ENCODE results near the gene KIAA1755. TPM values are rescaled to one million over a fixed set of nuclear protein-coding genes. Genes with fewer than 3 reads are reported as not detected.
"Not testable (repeated sequence)": the region's sequence is repeated elsewhere in the genome, so short reads cannot be mapped to it uniquely, and the experiment has no call there.

The KIAA1755 gene
- total RNA-seq, 2 experiments from 2014 or later: not detected

DNA sequence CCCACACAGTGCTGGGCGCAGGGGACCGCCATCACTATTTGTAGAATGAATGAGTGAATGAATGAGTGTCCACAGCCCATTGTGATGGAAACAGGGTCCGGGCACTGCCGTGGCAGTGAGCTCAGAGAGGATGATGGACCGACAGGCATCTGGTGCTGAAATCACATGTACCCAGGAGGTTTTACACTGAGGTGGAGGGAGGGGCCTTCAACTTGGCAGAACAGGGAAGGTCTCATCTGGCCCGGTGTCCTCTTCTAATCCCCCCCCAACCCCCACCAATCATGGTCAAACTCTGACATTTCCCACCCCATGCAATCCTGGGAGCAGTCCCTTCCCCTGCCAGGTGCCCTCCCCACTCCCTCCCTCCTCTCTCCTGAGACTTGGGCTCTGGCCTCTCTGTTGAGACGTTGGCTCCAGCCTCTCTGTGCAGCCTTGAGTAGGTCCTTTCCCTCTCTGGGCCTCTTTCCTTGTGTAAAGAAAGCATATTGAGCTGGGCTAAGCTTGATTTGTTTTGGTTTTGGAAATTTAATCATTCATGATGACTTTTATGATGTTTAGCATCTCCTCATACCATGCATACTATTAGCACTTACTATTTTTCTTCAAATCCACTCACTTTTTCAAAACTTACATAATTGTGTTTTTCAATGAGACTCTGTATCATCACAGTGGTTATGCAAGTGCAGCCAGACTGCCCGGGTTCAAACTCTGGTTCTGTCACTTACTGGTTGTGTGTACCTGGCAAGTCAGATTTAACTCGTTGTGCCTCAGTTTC lies 10.8 kb downstream of the KIAA1755 start:
- ChIA-PET CTCF (no interaction called here), POLR2A (no interaction called here)
- Mint-ChIP-seq H3K27ac (no peak overlapping the region), H3K4me1 (no peaks in the 10 kb centered on the region), H3K27me3 (no peaks in the 10 kb centered on the region), H3K9me3 (peaks cover 6% of the 10 kb centered on the region), H3K36me3 (ENCODE audit: low read depth) (no peaks in the 10 kb centered on the region), H3K4me3 (no peak overlapping the region)
- no peak for DNase-seq

DNA sequence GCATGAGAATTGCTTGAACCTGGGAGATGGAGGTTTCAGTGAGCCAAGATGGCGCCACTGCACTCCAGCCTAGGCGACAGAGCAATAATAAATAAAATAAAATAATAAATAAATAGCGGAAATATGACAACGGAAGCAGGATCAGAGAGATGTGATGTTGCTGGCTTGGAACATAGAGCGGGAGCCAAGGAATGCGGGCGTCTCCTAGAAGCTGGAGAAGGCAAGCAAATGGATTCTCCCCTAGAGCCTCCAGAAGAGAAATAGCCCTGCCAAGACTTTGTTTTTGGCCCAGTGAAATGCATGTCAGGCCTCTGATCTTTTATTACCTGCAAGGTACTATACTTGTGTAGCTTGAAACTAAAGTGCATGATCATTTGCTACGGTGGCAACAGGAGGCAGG lies 12.4 kb downstream of the KIAA1755 start:
- Mint-ChIP-seq H3K36me3 (ENCODE audit: low read depth) (peaks cover 3% of the 10 kb centered on the region), H3K27me3 (no peaks in the 10 kb centered on the region), H3K27ac (no peak overlapping the region), H3K4me1 (no peaks in the 10 kb centered on the region), H3K4me3 (no peak overlapping the region), H3K9me3 (peaks cover 16% of the 10 kb centered on the region)
- POLR2A ChIA-PET: no interaction called here
- DNase-seq: no peak
- CTCF ChIA-PET: no interaction called here

DNA sequence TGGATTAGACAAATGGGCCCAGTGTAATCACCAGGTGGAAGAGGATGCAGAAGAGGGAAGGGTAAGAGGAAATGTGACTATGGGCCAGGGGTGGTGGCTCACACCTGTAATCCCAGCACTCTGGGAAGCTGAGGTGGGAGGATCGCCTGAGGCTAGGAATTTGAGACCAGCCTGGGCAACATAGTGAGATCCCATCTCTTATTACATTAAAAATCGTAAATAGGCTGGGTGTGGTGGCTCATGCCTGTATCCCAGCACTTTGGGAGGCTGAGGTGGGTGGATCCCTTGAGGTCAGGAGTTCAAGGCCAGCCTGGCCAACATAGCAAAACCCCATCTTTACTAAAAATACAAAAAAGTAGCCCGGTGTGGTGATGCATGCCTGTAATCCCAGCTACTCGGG lies 12.8 kb downstream of the KIAA1755 start:
- DNase-seq; H3K4me3 Mint-ChIP-seq; H3K27ac Mint-ChIP-seq; H3K36me3 Mint-ChIP-seq (ENCODE audit: low read depth); H3K27me3 Mint-ChIP-seq; H3K4me1 Mint-ChIP-seq; POLR2A ChIA-PET; CTCF ChIA-PET: not testable (repeated sequence)
- H3K9me3 Mint-ChIP-seq: peaks cover 19% of the 10 kb centered on the region

DNA sequence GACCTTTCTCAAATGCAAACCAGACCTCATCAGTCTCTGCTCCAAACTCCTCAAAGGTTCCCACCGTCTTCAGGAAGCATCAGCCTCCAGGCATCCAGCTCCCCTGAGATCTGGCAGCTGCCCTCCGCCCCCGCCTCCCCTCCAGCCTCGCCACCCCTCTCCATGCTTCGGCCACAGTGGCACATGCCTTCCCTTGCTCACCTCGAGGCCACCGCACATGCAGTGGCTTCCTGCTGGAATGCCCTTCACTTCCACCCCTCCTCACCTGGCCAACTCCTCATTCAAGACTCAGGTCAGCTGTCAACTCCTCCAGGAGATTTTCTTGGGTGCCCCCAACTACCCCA lies 13.4 kb downstream of the KIAA1755 start:
- ChIA-PET CTCF (no interaction called here), POLR2A (no interaction called here)
- Mint-ChIP-seq H3K27ac (no peak overlapping the region), H3K4me3 (no peak overlapping the region), H3K4me1 (no peaks in the 10 kb centered on the region), H3K36me3 (ENCODE audit: low read depth) (peaks cover 7% of the 10 kb centered on the region), H3K27me3 (no peaks in the 10 kb centered on the region), H3K9me3 (peaks cover 24% of the 10 kb centered on the region)
- no peak for DNase-seq

DNA sequence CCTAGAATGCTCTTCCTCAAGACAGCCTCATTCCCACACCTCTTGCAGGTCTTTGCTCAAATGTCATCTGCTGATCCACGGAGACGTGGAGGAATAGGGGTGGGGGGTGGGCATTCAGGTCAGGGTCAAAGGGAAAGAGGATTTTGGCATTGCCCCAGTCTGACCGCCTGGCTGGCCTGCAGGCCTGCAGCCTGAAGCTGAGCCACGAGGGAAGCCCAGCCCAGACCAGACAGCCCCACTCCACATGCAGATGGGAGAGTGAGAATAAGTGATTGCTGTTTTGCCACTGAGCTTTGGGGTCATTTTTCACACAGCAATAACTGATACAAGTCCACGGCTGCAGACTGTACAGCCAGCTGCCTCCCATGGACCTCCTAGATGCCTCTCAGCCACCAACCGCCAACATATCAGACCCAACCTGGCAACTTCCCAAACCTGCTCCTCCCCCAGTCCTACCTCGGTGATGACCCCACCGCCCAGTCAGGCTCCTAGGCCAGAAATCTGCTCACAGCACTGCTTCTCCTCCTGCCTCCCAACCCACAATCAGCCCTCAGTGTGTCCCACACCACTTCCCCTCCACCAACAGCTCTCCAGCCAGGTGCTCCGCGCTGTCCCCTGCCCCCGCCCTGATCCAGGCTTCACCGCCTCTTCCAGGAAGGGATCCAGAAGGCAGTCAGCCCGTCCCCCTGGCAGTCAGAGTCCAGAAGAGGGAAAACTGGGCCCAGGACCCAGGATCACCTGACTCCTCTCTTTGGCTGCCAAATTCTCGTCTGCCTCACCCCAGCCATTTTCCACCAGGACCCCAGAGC lies 14.0 kb downstream of the KIAA1755 start:
- Mint-ChIP-seq H3K9me3 (peaks cover 30% of the 10 kb centered on the region), H3K27me3 (no peaks in the 10 kb centered on the region), H3K36me3 (ENCODE audit: low read depth) (peaks cover 7% of the 10 kb centered on the region), H3K4me1 (no peaks in the 10 kb centered on the region), H3K4me3 (no peak overlapping the region), H3K27ac (no peak overlapping the region)
- no peak for DNase-seq
- POLR2A ChIA-PET: no interaction called here
- CTCF ChIA-PET: no interaction called here

DNA sequence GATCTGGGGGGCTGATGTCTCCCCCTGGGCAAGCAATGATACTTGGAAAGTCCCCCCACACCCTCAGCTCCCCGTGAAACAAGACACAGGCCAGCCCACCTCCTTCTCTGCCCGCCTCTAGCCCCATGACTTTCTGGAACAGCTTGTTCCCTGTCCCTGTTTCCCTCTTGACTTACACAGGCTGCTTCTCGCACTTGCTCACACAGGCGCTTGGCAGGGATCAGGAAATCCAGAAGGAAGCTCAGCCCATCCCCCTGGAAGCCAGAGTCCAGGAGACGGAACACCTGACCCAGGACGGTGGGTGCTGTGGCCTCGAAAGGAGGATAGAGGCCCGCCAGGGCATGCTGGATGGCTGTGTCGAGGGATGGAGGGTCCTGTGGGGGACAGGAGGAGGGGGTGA lies 14.8 kb downstream of the KIAA1755 start:
- ChIA-PET POLR2A (no interaction called here), CTCF (no interaction called here)
- Mint-ChIP-seq H3K27ac (no peak overlapping the region), H3K27me3 (no peaks in the 10 kb centered on the region), H3K4me1 (no peaks in the 10 kb centered on the region), H3K36me3 (ENCODE audit: low read depth) (peaks cover 7% of the 10 kb centered on the region), H3K4me3 (no peak overlapping the region), H3K9me3 (peaks cover 32% of the 10 kb centered on the region)
- no peak for DNase-seq

DNA sequence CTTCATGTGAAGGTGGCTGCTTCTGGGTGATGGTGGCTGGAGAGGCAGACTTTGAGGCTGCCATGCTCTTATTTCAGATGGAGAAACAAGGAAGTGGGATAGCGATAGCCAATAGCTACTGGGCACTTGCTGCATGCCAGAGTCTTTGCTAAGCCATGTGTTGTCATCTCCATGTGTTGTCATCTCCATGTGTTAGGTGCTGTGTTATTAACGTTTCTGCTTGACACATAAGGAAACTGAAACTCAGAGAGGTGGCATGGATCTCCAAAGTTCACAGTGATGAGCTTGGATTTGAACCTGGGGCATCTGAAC lies 16.9 kb downstream of the KIAA1755 start:
- no peak for DNase-seq
- Mint-ChIP-seq H3K27me3 (no peaks in the 10 kb centered on the region), H3K9me3 (peaks cover 36% of the 10 kb centered on the region), H3K4me3 (no peak overlapping the region), H3K36me3 (ENCODE audit: low read depth) (peaks cover 7% of the 10 kb centered on the region), H3K4me1 (no peaks in the 10 kb centered on the region), H3K27ac (no peak overlapping the region)
- ChIA-PET POLR2A (no interaction called here), CTCF (interaction anchor here (1.2 kb wide), 2 partner anchors 22 to 186 kb away, joined by 3 to 4 read pairs; no protein-coding TSS in a partner anchor)

DNA sequence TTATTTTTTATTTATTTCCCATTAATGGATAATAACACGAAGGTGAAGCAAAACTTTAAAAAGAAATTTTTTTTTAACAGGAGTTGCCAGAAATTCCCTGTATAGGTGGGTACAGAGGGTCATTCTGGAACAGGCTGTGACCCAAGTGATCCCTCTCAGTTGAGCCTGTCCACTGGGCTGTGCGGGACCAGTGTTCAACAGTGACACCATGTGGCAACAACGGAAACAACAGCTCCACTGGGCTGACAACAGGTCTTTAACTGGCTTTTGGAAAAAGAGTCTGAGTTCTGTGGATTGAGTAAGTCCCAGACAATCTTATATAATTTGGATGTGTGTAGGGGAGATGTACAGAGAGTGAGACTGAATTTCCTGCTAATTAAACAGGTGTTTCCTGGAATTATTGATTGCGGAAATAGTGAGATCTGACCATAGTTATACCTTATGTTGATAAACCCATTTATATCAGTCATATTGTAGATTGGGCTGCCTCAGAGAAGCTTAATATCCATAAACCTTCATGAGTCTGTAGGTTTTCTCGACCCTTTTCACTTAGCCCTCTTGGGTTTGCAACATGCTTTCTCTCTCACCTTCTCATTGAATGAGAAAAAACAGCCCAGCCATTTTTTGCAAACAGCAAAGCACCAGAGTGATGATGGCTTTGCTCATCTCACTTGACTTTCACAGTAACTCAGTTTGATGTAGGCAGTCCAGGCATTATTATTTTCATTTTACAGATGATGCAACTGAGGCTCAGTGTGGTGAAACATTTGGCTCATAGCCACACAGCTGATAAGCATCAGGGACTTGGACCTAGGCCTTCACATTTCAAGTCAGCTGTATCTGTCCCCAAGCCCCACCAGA lies 17.5 kb downstream of the KIAA1755 start:
- ChIA-PET CTCF (interaction anchor here (1.2 kb wide), 2 partner anchors 22 to 185 kb away, joined by 3 to 4 read pairs; no protein-coding TSS in a partner anchor), POLR2A (no interaction called here)
- Mint-ChIP-seq H3K4me1 (no peaks in the 10 kb centered on the region), H3K27me3 (no peaks in the 10 kb centered on the region), H3K4me3 (no peak overlapping the region), H3K36me3 (ENCODE audit: low read depth) (peaks cover 7% of the 10 kb centered on the region), H3K27ac (no peak overlapping the region), H3K9me3 (peaks cover 36% of the 10 kb centered on the region)
- DNase-seq: peak; percentile 31

DNA sequence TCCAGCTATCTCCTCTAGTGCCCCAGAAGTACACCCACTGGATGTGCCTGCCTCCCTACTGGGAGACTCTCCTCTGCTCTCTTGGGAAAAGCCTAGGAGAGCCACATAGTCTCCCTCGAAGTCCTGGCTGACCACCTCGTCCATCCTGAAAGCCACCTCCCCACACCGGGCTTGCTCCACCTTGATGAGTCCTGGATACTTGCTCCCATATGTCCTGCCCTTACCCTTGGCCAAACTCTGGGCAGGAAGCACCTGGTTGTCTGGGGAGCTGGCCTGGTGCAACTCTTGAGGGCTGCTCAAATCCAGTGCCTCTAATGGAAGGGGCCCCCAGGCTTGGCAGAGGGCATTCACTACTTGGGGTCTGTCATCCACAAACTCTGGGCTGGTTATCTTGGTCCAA lies 19.3 kb downstream of the KIAA1755 start:
- peaks cover 30% of the 10 kb centered on the region for H3K9me3 Mint-ChIP-seq
- POLR2A ChIA-PET: no interaction called here
- DNase-seq: no peak
- H3K27me3 Mint-ChIP-seq: peaks cover 5% of the 10 kb centered on the region
- H3K4me3 Mint-ChIP-seq: no peak overlapping the region
- H3K36me3 Mint-ChIP-seq (ENCODE audit: low read depth): peaks cover 7% of the 10 kb centered on the region
- no peak overlapping the region for H3K27ac Mint-ChIP-seq
- no peaks in the 10 kb centered on the region for H3K4me1 Mint-ChIP-seq
- CTCF ChIA-PET: no interaction called here

DNA sequence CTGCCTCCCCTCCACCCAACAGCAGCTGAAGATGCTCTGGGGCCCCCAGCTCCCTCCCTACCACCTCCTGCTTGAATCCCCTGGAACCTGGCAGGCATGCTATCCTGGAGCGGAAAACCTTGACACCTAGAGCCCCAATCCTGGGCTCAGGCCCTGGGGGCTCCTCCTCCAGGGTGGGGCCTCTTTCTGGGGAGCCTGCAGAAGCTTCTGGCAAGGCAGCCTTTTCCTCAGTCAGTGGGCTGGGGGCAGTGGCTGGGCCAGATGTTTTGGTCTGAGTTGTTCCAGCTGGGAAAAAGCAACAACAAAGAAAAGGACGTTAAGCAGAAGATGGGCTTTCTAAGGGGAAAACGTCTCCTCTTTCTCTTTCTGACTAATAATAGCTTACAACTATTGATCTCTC lies 21.1 kb downstream of the KIAA1755 start:
- Mint-ChIP-seq H3K27ac (no peak overlapping the region), H3K4me1 (no peaks in the 10 kb centered on the region), H3K36me3 (ENCODE audit: low read depth) (peaks cover 7% of the 10 kb centered on the region), H3K4me3 (no peak overlapping the region), H3K27me3 (peaks cover 5% of the 10 kb centered on the region), H3K9me3 (peaks cover 30% of the 10 kb centered on the region)
- CTCF ChIA-PET: no interaction called here
- POLR2A ChIA-PET: no interaction called here
- no peak for DNase-seq

DNA sequence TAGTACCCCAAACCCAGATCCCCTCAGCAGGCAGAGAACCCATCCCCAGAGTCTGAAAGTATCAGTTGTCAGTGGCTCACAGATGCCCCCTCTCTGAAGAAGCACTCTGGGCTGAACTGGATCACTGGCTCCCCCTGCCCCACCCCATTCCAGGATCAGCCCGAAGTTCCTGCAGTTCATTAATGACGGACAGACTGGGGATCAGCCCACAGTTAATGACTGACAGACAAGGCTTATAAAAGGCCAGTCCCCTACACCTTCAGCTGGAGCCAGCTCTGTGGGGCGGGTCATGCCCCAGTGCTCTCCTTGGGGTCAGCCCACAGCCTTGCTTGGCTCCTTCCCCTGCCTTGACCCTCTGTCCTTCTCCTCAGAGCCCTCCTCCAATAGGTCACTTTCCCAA lies 21.7 kb downstream of the KIAA1755 start:
- Mint-ChIP-seq H3K27me3 (peaks cover 5% of the 10 kb centered on the region), H3K9me3 (peaks cover 28% of the 10 kb centered on the region), H3K27ac (no peak overlapping the region), H3K4me3 (no peak overlapping the region), H3K36me3 (ENCODE audit: low read depth) (peaks cover 7% of the 10 kb centered on the region), H3K4me1 (no peaks in the 10 kb centered on the region)
- ChIA-PET CTCF (no interaction called here), POLR2A (no interaction called here)
- DNase-seq: no peak

DNA sequence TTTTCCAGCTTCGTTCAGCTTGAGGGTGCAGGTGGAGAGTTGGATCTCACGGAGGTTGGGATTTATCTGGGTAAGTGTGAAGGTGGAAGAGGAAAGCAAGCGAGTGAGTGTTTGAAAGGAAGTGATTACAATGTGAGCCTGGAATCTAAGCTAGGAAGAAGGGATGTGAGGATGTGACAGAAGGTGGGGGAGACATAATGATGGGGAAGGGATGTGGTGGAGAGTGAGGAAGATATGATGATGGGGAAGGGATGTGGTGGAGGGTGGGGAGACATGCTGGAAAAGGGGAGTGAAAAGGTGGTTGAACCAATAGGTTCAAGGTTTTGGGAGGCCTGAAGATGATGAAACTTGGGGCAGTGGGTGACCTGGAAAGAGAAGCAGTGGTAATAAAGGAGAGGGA lies 23.2 kb downstream of the KIAA1755 start:
- Mint-ChIP-seq H3K9me3 (peaks cover 15% of the 10 kb centered on the region), H3K36me3 (ENCODE audit: low read depth) (no peaks in the 10 kb centered on the region), H3K27me3 (peaks cover 5% of the 10 kb centered on the region), H3K4me3 (no peak overlapping the region), H3K27ac (no peak overlapping the region), H3K4me1 (no peaks in the 10 kb centered on the region)
- POLR2A ChIA-PET: no interaction called here
- DNase-seq: no peak
- CTCF ChIA-PET: no interaction called here

DNA sequence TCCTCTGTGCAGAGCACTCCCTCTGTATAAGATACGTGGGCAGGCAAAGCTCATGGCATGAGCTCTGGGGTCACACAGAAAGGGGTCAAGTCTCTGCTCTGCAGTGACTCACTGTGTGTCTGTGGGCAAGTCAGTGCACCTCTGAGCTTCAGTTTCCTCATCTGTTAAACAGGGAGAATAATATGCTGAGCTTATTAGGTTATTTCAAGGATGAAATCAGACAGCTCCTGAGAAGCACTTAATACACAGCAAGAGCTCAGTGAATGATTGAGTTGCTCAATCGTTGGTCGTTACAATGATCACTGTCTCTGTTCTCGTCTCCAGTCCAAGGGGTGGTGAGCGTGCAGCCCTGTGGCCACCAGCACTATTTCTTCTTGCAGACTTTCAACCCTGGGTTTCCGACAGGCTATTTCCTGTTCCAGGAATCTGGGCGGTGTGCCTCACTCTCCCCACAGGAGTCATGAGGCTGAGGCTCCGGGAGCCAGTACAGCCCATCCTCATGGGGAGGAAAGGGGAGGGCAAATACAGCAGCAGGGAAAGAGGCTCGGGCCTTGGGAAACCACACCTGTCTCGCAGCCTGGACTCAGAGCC lies 28.9 kb downstream of the KIAA1755 start:
- Mint-ChIP-seq H3K9me3 (no peaks in the 10 kb centered on the region), H3K4me3 (no peak overlapping the region), H3K36me3 (ENCODE audit: low read depth) (no peaks in the 10 kb centered on the region), H3K27ac (no peak overlapping the region), H3K27me3 (peaks cover 4% of the 10 kb centered on the region), H3K4me1 (peaks cover 8% of the 10 kb centered on the region)
- DNase-seq: no peak
- POLR2A ChIA-PET: no interaction called here
- CTCF ChIA-PET: interaction anchor here (1.1 kb wide), 1 partner anchor 11 kb away, joined by 7 read pairs; no protein-coding TSS in a partner anchor

All from activated CD4-positive, alpha-beta memory T cell treated with anti-CD3 and anti-CD28 coated beads, Interleukin-2, amount 10 ng/mL, durations not matched to agents 7 days and 5 days (primary cell).